Measurements from ENCODE around the gene S100A10. TPM values are rescaled to one million over a fixed set of nuclear protein-coding genes. Genes with fewer than 3 reads are reported as not detected.

The S100A10 gene
- total RNA-seq, 1 donor from 2014 or later, result 245 TPM

DNA sequence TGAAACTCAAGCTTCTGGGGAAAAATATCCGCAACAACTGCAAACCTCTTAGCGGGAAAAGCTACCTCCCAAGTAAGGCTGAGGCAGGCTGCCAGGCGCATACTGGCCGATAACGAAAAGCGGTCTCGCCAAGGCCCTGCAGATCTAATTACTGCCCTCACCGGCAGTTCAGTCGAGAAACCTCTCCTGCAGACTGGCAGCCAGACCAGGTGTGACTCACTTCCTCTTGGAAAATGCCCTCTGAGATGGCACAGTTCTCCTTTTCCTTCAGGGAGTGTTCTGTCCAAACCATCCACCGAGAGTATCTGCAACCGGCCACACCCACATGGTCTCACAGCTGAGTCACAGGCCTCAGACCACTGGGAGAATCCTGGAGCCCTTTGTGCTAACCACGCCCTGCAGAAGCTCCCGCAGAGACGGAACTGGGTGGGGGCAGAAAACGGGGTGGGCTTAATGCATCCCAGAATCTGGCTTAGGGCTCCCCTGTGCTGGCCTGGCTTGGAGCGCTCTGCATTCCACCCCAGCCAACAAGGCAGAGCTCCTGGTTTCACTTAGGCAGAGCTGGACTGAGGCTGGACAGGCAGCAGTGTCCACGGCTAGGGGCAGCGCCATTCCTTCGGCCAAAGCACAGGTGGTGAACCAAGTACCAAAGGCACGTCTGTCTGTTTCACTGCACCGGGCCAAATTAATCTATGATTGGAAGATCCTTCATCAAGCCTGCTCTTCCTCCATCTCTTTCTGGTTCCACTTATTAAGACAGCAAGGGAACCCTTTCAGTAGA, 1.2 kb downstream of the S100A10 start:
- Mint-ChIP-seq H3K36me3 (ENCODE audit: unreplicated experiment) (no peaks in the 10 kb centered on the region), H3K27ac (ENCODE audit: unreplicated experiment) (peak overlapping the region; percentile 91), H3K9me3 (ENCODE audit: unreplicated experiment) (peaks cover 5% of the 10 kb centered on the region), H3K27me3 (ENCODE audit: unreplicated experiment) (peaks cover 10% of the 10 kb centered on the region), H3K4me1 (ENCODE audit: low read depth, unreplicated experiment) (peaks cover 6% of the 10 kb centered on the region), H3K4me3 (ENCODE audit: unreplicated experiment) (peak overlapping the region; percentile 92)
- TF ChIP-seq, protein P1, sequence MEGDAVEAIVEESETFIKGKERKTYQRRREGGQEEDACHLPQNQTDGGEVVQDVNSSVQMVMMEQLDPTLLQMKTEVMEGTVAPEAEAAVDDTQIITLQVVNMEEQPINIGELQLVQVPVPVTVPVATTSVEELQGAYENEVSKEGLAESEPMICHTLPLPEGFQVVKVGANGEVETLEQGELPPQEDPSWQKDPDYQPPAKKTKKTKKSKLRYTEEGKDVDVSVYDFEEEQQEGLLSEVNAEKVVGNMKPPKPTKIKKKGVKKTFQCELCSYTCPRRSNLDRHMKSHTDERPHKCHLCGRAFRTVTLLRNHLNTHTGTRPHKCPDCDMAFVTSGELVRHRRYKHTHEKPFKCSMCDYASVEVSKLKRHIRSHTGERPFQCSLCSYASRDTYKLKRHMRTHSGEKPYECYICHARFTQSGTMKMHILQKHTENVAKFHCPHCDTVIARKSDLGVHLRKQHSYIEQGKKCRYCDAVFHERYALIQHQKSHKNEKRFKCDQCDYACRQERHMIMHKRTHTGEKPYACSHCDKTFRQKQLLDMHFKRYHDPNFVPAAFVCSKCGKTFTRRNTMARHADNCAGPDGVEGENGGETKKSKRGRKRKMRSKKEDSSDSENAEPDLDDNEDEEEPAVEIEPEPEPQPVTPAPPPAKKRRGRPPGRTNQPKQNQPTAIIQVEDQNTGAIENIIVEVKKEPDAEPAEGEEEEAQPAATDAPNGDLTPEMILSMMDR (IDR thresholded peaks at IDR 0.05; ENCODE audit: partially characterized antibody, unreplicated experiment), result no peak
- DNase-seq, result peak; percentile 55

DNA sequence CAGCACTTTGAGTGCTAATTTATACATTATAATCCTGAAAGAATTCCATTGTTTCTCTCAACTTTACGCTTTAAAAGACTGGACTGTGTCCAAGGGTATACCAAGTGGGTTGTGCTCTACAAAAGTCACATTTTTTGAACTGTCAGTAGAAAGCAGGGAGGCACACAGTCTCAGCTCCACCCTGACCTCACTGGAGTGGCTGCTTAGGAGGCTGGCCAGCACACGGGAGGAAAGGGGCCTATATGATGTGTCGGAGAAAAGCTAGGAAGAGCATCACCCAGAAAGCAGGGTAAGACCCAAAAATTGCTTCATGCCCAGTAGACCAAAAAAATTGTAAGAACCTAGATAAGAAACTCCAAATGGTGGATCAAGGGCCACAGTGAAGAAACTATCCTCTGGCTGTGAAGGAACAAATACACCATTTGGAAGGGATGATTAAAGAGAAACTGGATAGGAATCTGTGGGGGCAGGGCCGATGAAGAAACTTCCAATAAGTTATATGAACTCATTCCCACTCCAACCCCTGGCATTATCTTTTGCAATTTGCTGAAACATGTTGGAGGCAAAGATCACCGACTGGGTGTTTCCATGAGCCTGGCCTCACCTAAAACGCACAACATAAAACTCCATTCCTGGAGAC, 1.9 kb downstream of the S100A10 start:
- DNase-seq, result no peak
- peak overlapping the region; percentile 92 for H3K4me3 Mint-ChIP-seq (ENCODE audit: unreplicated experiment)
- TF ChIP-seq, protein P1 (IDR thresholded peaks at IDR 0.05; ENCODE audit: partially characterized antibody, unreplicated experiment), result no peak
- peaks cover 10% of the 10 kb centered on the region for H3K27me3 Mint-ChIP-seq (ENCODE audit: unreplicated experiment)
- H3K4me1 Mint-ChIP-seq (ENCODE audit: low read depth, unreplicated experiment), result peaks cover 6% of the 10 kb centered on the region
- peaks cover 5% of the 10 kb centered on the region for H3K9me3 Mint-ChIP-seq (ENCODE audit: unreplicated experiment)
- no peaks in the 10 kb centered on the region for H3K36me3 Mint-ChIP-seq (ENCODE audit: unreplicated experiment)
- peak overlapping the region; percentile 91 for H3K27ac Mint-ChIP-seq (ENCODE audit: unreplicated experiment)

DNA sequence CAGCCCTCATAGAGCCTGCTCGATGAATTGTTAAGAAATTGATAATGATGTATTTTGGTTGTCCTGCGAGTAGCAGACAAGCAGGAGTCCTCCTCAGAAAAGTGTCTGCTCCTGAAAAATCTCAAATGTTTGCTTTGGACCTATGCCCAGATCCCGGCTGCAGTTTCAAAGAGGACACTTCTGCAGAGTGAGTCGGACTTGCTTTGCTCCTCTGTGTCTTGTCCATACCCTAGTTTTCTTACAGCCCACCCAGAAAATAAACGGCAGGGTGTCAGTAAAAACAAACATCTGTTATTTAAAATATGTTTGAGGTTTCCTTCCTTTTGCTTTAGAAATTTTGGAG, 2.8 kb downstream of the S100A10 start:
- no peak overlapping the region for H3K27ac Mint-ChIP-seq (ENCODE audit: unreplicated experiment)
- no peaks in the 10 kb centered on the region for H3K36me3 Mint-ChIP-seq (ENCODE audit: unreplicated experiment)
- no peak for DNase-seq
- peak overlapping the region; percentile 92 for H3K4me3 Mint-ChIP-seq (ENCODE audit: unreplicated experiment)
- TF ChIP-seq, protein P1 (IDR thresholded peaks at IDR 0.05; ENCODE audit: partially characterized antibody, unreplicated experiment), result no peak
- H3K4me1 Mint-ChIP-seq (ENCODE audit: low read depth, unreplicated experiment), result peaks cover 6% of the 10 kb centered on the region
- H3K27me3 Mint-ChIP-seq (ENCODE audit: unreplicated experiment), result peaks cover 10% of the 10 kb centered on the region
- H3K9me3 Mint-ChIP-seq (ENCODE audit: unreplicated experiment), result peaks cover 5% of the 10 kb centered on the region

DNA sequence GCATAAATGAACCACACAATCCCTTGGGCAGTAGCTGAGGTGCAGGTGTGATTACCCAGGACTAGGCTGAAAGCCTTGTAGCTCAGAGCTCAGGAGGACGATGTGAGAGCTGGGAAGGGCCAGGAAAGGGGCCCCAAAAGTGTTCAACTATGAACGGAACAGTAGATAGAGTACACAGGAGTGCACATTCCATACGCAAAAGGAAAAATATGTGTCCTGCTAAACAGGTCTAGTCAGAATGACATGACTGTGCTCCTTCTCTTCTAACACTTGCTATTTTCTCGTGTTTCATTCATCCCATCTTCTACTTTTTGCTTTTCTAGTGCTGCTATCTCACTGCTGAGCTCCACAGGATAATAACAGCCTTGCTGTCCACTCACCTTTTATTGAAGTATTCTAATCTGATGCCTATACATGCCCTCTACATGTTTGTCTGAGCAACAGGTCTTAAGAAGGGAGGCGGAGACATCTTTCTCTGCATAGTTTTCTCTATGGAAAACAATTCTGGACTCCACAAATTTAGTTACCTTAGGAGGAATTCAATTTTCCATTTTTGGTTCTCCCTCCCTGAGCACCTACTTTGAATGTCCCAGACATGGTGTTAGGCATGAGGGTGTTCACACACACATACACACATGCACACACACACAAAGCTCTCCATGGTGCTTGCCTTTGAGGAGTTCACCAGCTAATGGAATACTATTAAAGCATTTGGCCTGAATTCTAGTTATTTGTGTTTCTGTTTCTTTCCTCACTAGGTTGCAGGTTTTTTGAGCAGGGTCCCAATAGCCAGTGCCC, 3.4 kb downstream of the S100A10 start:
- no peak overlapping the region for H3K4me3 Mint-ChIP-seq (ENCODE audit: unreplicated experiment)

More for the DNA sequence above, 3.4 kb downstream of the S100A10 start:
- Mint-ChIP-seq H3K27me3 (ENCODE audit: unreplicated experiment) (peaks cover 10% of the 10 kb centered on the region), H3K9me3 (ENCODE audit: unreplicated experiment) (peaks cover 5% of the 10 kb centered on the region), H3K27ac (ENCODE audit: unreplicated experiment) (no peak overlapping the region), H3K36me3 (ENCODE audit: unreplicated experiment) (no peaks in the 10 kb centered on the region), H3K4me1 (ENCODE audit: low read depth, unreplicated experiment) (peaks cover 6% of the 10 kb centered on the region)
- no peak for DNase-seq
- TF ChIP-seq, protein P1 (IDR thresholded peaks at IDR 0.05; ENCODE audit: partially characterized antibody, unreplicated experiment), result no peak
